Progenitor cell of endocrine pancreas (in vitro differentiated cells): ENCODE results near the gene CYTH1. TPM values are rescaled to one million over a fixed set of nuclear protein-coding genes. Genes with fewer than 3 reads are reported as not detected.
"Not testable (repeated sequence)": the region's sequence is repeated elsewhere in the genome, so short reads cannot be mapped to it uniquely, and the experiment has no call there.

ENCODE experiments used
- DNase-seq: peaks from one replicate; pipeline ENCODE4 v3.0.0; 2021; ENCODE audit warnings: low spot score; ENCODE audit not compliant: unreplicated experiment
- H3K27ac Mint-ChIP-seq: 2 replicates; pipeline ENCODE4 v1.8.0; 2021; ENCODE audit warnings: mild to moderate bottlenecking, moderate library complexity, mixed read lengths
- H3K27me3 Mint-ChIP-seq: 2 replicates; pipeline ENCODE4 v1.8.0; 2021; ENCODE audit warnings: mixed read lengths
- H3K36me3 Mint-ChIP-seq: 2 replicates; pipeline ENCODE4 v1.8.0; 2022; ENCODE audit warnings: mixed read lengths; ENCODE audit not compliant: insufficient read depth
- H3K4me1 Mint-ChIP-seq: 2 replicates; pipeline ENCODE4 v1.8.0; 2021; ENCODE audit warnings: low read depth, mixed read lengths
- H3K4me3 Mint-ChIP-seq: 2 replicates; pipeline ENCODE4 v1.8.0; 2021; ENCODE audit warnings: low read depth, mild to moderate bottlenecking, moderate library complexity, mixed read lengths
- H3K9me3 Mint-ChIP-seq: 2 replicates; pipeline ENCODE4 v1.8.0; 2021; ENCODE audit warnings: low read depth, mixed read lengths
- CTCF ChIP-seq: fragments of 200-600 bp; sonication (generic); IDR thresholded peaks from one replicate; pipeline ENCODE4 v1.5.0; 2021; ENCODE audit warnings: antibody characterized with exemption, mild to moderate bottlenecking; ENCODE audit not compliant: unreplicated experiment
- total RNA-seq: library from RNA; stranded (reverse); gene quantifications from 2 replicates; pipeline ENCODE4 v1.2.1, GENCODE V29; 2021

CYTH1 gene
- total RNA-seq, 1 donor from 2014 or later, result 33.3 TPM

GRCh38 chr17:78781104-78781892 is 775 bp downstream of the CYTH1 start:
- peak overlapping the region; percentile 94 for H3K27ac Mint-ChIP-seq
- DNase-seq, result peak; percentile 31
- no peaks in the 10 kb centered on the region for H3K27me3 Mint-ChIP-seq
- TF ChIP-seq CTCF, result no peak
- H3K4me3 Mint-ChIP-seq, result peak overlapping the region; percentile 82
- peaks cover 21% of the 10 kb centered on the region for H3K4me1 Mint-ChIP-seq
- H3K36me3 Mint-ChIP-seq, result no peaks in the 10 kb centered on the region
- no peaks in the 10 kb centered on the region for H3K9me3 Mint-ChIP-seq

GRCh38 chr17:78780335-78780734 is 1.7 kb downstream of the CYTH1 start:
- no peaks in the 10 kb centered on the region for H3K36me3 Mint-ChIP-seq
- peak overlapping the region; percentile 68 for H3K4me3 Mint-ChIP-seq
- peak overlapping the region; percentile 82 for H3K27ac Mint-ChIP-seq
- no peaks in the 10 kb centered on the region for H3K27me3 Mint-ChIP-seq
- peaks cover 22% of the 10 kb centered on the region for H3K4me1 Mint-ChIP-seq
- TF ChIP-seq CTCF, result no peak
- DNase-seq, result no peak
- no peaks in the 10 kb centered on the region for H3K9me3 Mint-ChIP-seq

GRCh38 chr17:78779850-78780249 is 2.2 kb downstream of the CYTH1 start:
- no peak for DNase-seq
- peak overlapping the region; percentile 91 for H3K27ac Mint-ChIP-seq
- H3K4me1 Mint-ChIP-seq, result peaks cover 23% of the 10 kb centered on the region
- no peaks in the 10 kb centered on the region for H3K27me3 Mint-ChIP-seq
- H3K4me3 Mint-ChIP-seq, result peak overlapping the region; percentile 68
- no peaks in the 10 kb centered on the region for H3K9me3 Mint-ChIP-seq
- no peak for TF ChIP-seq CTCF
- H3K36me3 Mint-ChIP-seq, result no peaks in the 10 kb centered on the region

- not testable (repeated sequence) for H3K27ac Mint-ChIP-seq, H3K36me3 Mint-ChIP-seq, H3K27me3 Mint-ChIP-seq, DNase-seq, H3K9me3 Mint-ChIP-seq
- Mint-ChIP-seq H3K4me1 (peaks cover 27% of the 10 kb centered on the region), H3K4me3 (peak overlapping the region; percentile 14)
Observed at GRCh38 chr17:78779286-78779651, 2.8 kb downstream of the CYTH1 start.

- no peak for DNase-seq
- peaks cover 21% of the 10 kb centered on the region for H3K4me1 Mint-ChIP-seq
- no peak for TF ChIP-seq CTCF
- no peaks in the 10 kb centered on the region for H3K27me3 Mint-ChIP-seq
- no peaks in the 10 kb centered on the region for H3K9me3 Mint-ChIP-seq
- no peak overlapping the region for H3K27ac Mint-ChIP-seq
- H3K36me3 Mint-ChIP-seq, result no peaks in the 10 kb centered on the region
- H3K4me3 Mint-ChIP-seq, result no peak overlapping the region
Observed at GRCh38 chr17:78777881-78778280, 4.2 kb downstream of the CYTH1 start.
